G401.6 (cell line): ENCODE results near the gene SVOP.
A peak's percentile ranks its signal among the peaks of the same experiment; 100 is the strongest.

Source experiments
- FAIRE-seq: peaks from 2 replicates; lab custom pipeline; 2012; peaks lifted over from hg19 to GRCh38; lab: Jason Lieb, UNC

Gene SVOP

DNA sequence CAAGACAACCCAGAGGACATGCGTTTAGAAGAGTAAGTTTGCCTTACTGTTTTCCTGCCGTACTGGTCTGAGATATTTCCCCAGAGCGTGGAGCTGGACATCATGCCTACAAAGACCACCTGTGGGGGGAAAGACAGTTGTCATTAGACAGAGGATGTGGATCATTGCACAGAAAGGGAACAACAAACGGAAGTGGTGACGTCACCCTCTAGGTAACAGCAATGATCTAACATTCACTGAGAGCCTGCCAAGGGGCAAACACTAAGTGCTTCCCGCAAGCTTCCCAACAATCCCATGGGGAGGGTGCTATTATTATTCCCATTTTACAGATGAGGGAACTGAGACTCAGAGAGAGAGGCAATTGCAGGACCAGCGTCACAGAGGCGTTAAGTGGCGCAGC, 48.5 kb downstream of the SVOP start:
- no peak for FAIRE-seq

GRCh38 chr12:108969622-108970021, 51.2 kb downstream of the SVOP start:
- no peak for FAIRE-seq

DNA sequence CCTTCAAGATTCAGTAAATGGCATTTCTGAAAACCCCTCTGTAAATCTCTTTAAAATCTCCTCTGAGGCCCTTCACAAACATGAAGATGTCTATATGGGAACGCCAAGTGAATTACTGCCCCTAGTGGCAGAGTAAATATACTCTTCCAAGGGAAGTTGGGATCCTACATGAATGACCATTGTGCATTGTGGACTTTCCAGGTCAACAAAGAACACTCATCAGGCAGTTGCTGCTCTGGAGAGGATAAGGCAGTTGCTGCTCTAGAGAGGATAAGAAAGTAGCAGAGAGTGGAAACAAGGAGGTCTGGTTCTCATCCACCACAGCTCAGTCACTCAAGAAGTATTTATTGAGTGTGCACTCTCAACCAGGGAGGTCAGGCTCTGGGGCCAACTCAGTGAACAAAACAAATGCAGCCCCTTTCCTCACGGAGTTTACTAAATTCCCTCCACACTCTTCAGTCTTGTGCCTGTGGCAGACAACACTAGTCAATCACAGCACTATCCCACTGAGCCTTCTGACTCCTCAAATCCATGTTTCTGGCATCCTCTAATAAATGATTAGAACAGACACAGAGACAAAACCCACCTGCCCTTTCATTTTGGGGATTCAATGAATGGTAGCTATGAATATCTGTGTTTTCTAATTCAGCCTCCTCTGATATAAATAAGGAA, 52.9 kb downstream of the SVOP start:
- peak; percentile 45 for FAIRE-seq

GRCh38 chr12:108966378-108967151, 54.3 kb downstream of the SVOP start:
- FAIRE-seq: no peak

DNA sequence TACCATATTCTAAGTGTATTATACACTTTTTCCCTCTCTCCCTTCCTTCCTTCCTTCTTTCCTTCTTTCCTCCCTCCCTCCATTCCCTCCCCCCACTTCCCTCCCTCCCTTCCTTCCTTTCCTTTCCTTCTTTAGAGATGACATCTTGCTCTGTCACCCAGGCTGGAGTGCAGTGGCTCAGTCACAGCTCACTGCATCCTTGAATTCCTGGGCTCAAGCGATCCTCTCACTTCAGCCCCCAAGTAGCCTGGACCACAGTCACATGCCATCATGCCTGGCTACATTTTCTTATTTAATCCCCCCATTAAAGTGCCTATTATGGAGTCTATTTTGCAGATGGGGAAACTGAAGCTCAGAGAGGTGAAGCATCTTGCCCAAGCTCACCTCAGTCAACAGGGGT, 55.0 kb downstream of the SVOP start:
- no peak for FAIRE-seq

GRCh38 chr12:108964371-108965352, 56.2 kb downstream of the SVOP start:
- no peak for FAIRE-seq

- no peak for FAIRE-seq
Observed at GRCh38 chr12:108962256-108962655, 58.6 kb downstream of the SVOP start.

GRCh38 chr12:108959748-108960655, 60.9 kb downstream of the SVOP start:
- FAIRE-seq: no peak

- FAIRE-seq: no peak
Observed at GRCh38 chr12:108955225-108955835, 65.5 kb downstream of the SVOP start.

- FAIRE-seq: peak; percentile 85
Observed at GRCh38 chr12:108950991-108951739, 69.7 kb downstream of the SVOP start.

- FAIRE-seq: no peak
Observed at GRCh38 chr12:108949976-108950375, 70.9 kb downstream of the SVOP start.

- FAIRE-seq: no peak
Observed at GRCh38 chr12:108948367-108948766, 72.5 kb downstream of the SVOP start.

- no peak for FAIRE-seq
Observed at GRCh38 chr12:108947097-108947496, 73.8 kb downstream of the SVOP start.

GRCh38 chr12:108940138-108940537, 80.7 kb downstream of the SVOP start:
- FAIRE-seq: no peak

GRCh38 chr12:108939594-108939993, 81.3 kb downstream of the SVOP start:
- FAIRE-seq: peak; percentile 78

DNA sequence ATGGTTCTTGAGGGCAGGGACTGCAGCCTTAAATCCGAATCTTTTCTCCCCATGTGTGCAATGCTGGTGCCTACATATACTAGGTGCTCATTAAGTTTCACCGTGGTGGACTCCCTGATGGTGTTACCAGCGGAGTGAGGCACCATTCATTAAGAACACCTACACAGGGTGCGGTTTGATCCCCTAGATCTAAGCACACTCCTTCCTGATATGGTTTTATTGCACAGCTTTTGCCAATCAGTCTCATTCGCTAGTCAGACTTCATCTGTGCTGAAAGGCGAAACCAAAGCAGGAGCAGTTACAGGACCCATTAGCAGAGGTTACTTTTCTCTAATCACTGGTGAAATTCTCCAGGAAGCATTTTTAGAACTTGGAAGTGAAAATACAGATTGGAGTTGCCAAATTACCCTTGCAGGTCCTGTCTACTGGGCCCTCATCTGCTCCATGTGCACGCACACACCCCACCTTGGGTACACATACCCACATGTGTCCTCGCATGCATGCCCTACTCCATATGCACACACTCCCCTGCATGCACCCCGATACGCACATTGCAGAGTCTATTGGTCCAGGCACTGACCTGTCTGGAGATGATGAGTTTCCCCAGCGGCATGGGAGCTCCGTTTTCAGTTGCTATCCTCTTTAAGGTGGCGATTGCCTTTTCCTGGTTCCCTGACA, 82.5 kb downstream of the SVOP start:
- no peak for FAIRE-seq

- FAIRE-seq: no peak
Observed at GRCh38 chr12:108935159-108935763, 85.6 kb downstream of the SVOP start.

DNA sequence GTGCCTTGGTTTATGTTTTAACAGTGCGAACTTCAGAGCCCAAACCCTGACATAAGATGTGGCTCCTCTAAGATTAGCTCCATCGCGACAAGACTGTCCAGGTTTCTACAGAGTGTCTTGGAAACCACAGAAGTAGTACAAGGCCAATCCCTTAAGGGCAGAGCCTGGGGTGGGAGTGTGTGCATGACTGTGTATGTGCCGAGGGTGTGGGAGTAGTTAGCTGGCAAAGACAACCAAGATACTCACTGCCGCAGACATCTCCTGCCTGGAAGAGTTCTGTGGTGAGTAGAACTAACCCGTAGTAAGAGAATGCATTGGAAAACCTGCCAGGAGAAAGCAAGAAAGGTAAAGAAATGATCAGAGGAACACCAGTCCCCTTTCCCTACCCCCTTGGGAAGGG, 86.9 kb downstream of the SVOP start:
- no peak for FAIRE-seq

- peak; percentile 98 for FAIRE-seq
Observed at GRCh38 chr12:108930756-108931155, 90.1 kb downstream of the SVOP start.
